Neuronal stem cell (in vitro differentiated cells): Measurements from ENCODE around the gene PTPRT.

Experiments
- DNase-seq: peaks from one replicate; pipeline ENCODE4 v3.0.0-alpha.2; 2013; ENCODE audit warnings: low spot score
- H2AFZ ChIP-seq: one replicate; pipeline ENCODE4 v1.6.1; 2013; ENCODE audit warnings: mild to moderate bottlenecking, low read length, inconsistent platforms
- H2AK5ac ChIP-seq: 2 replicates; pipeline ENCODE4 v1.6.1; 2013; ENCODE audit warnings: low read depth, mild to moderate bottlenecking, inconsistent platforms, low read length, moderate library complexity, mixed read lengths
- H2BK120ac ChIP-seq: 2 replicates; pipeline ENCODE4 v1.6.1; 2013; ENCODE audit warnings: low read depth, mild to moderate bottlenecking, inconsistent platforms, low read length, moderate library complexity, mixed read lengths
- H2BK12ac ChIP-seq: one replicate; pipeline ENCODE4 v1.6.1; 2013; ENCODE audit warnings: low read length, inconsistent platforms
- H2BK15ac ChIP-seq: 2 replicates; pipeline ENCODE4 v1.6.1; 2013; ENCODE audit warnings: mild to moderate bottlenecking, low read length, inconsistent platforms, mixed read lengths
- H2BK5ac ChIP-seq: one replicate; pipeline ENCODE4 v1.6.1; 2013; ENCODE audit warnings: inconsistent platforms, mild to moderate bottlenecking, low read length, moderate library complexity
- H3K14ac ChIP-seq: one replicate; pipeline ENCODE4 v1.6.1; 2013; ENCODE audit warnings: low read length, inconsistent platforms
- H3K18ac ChIP-seq: 2 replicates; pipeline ENCODE4 v1.6.1; 2013; ENCODE audit warnings: low read length, inconsistent platforms
- H3K23ac ChIP-seq: 2 replicates; pipeline ENCODE4 v1.6.1; 2013; ENCODE audit warnings: low read depth, mild to moderate bottlenecking, mixed read lengths, low read length, inconsistent platforms; ENCODE audit not compliant: poor library complexity
- H3K27ac ChIP-seq: replicated peaks from 3 replicates; pipeline ENCODE4 v1.5.1; 2013; ENCODE audit warnings: low read length, inconsistent platforms
- H3K27me3 ChIP-seq, 3 experiments: 2 replicates each; pipeline ENCODE4 v1.6.1; 2013; ENCODE audit warnings: low read length in 3 of 3, mild to moderate bottlenecking in 2 of 3, inconsistent platforms in 1 of 3, low read depth in 1 of 3, mixed read lengths in 1 of 3, moderate library complexity in 1 of 3; ENCODE audit not compliant: control insufficient read depth in 3 of 3, insufficient read depth in 3 of 3
- H3K36me3 ChIP-seq, 2 donors: replicated peaks in 1 of 2; 2 replicates each; pipeline ENCODE4 v1.6.1; 2013; ENCODE audit warnings: low read length in 2 of 2; ENCODE audit not compliant: control insufficient read depth in 2 of 2, insufficient read depth in 2 of 2
- H3K4ac ChIP-seq: 2 replicates; pipeline ENCODE4 v1.6.1; 2013; ENCODE audit warnings: inconsistent platforms, mild to moderate bottlenecking, low read length, moderate library complexity
- H3K4me1 ChIP-seq, 2 donors: 1 replicate in 1 of 2; 2 replicates in 1 of 2; pipeline ENCODE4 v1.6.1; 2013; ENCODE audit warnings: low read length in 2 of 2, low read depth in 1 of 2; ENCODE audit not compliant: control insufficient read depth in 2 of 2, insufficient read depth in 1 of 2
- H3K4me2 ChIP-seq: one replicate; pipeline ENCODE4 v1.6.1; 2013; ENCODE audit warnings: mild to moderate bottlenecking, low read length, inconsistent platforms; ENCODE audit not compliant: insufficient read depth, poor library complexity, severe bottlenecking
- H3K4me3 ChIP-seq, 2 donors: 2 replicates each; pipeline ENCODE4 v1.5.1; 2013; ENCODE audit warnings: low read length in 2 of 2, mild to moderate bottlenecking in 2 of 2, inconsistent platforms in 1 of 2, moderate library complexity in 1 of 2
- H3K79me1 ChIP-seq: one replicate; pipeline ENCODE4 v1.6.1; 2013; ENCODE audit warnings: low read depth, mild to moderate bottlenecking, inconsistent platforms, low read length, moderate library complexity
- H3K9ac ChIP-seq: one replicate; pipeline ENCODE4 v1.6.1; 2013; ENCODE audit warnings: mild to moderate bottlenecking, low read depth, low read length, inconsistent platforms; ENCODE audit not compliant: poor library complexity
- H3K9me3 ChIP-seq, 2 donors: replicated peaks in 1 of 2; 2 replicates each; pipeline versions ENCODE3 to v1.6.1; 2013; ENCODE audit warnings: low read length in 2 of 2, mild to moderate bottlenecking in 2 of 2, inconsistent platforms in 1 of 2, low read depth in 1 of 2, mixed read lengths in 1 of 2, moderate library complexity in 1 of 2; ENCODE audit not compliant: control insufficient read depth in 2 of 2, insufficient read depth in 1 of 2
- H4K8ac ChIP-seq: one replicate; pipeline ENCODE4 v1.6.1; 2013; ENCODE audit warnings: low read depth, mild to moderate bottlenecking, inconsistent platforms, low read length, moderate library complexity
- H4K91ac ChIP-seq: one replicate; pipeline ENCODE4 v1.6.1; 2013; ENCODE audit warnings: low read length, low read depth, mild to moderate bottlenecking, inconsistent platforms; ENCODE audit not compliant: poor library complexity
- WGBS, 2 donors: extraction: QIAGEN DNeasy Blood & Tissue Kit; methylation state at CpG; one replicate each; pipeline ENCODE4 v1.1.7; 2013; ENCODE audit warnings: missing lambda C conversion rate in 2 of 2, mixed read lengths in 1 of 2; ENCODE audit not compliant: insufficient read length in 2 of 2, insufficient replicate concordance in 1 of 2; ENCODE audit errors: extremely low coverage in 2 of 2; 5-methylcytosine and 5-hydroxymethylcytosine counted together

The PTPRT gene

GRCh38 chr20:43188861-43189553 is 699 bp downstream of the PTPRT start:
- H2BK15ac ChIP-seq = no peak overlapping the region
- no peak overlapping the region for H2AK5ac ChIP-seq
- no peak overlapping the region for H2AFZ ChIP-seq
- H3K27me3 ChIP-seq = peaks cover 17 to 43% (median 39%) of the 10 kb centered on the region in 3 experiments
- no peaks in the 10 kb centered on the region for H3K9me3 ChIP-seq
- H4K8ac ChIP-seq = no peak overlapping the region
- peaks cover 0 to 11% of the 10 kb centered on the region in 2 donors for H3K4me1 ChIP-seq
- no peaks in the 10 kb centered on the region for H3K36me3 ChIP-seq
- H3K9ac ChIP-seq = no peak overlapping the region
- no peak overlapping the region for H4K91ac ChIP-seq
- no peaks in the 10 kb centered on the region for H3K79me1 ChIP-seq
- no peak overlapping the region for H2BK120ac ChIP-seq
- no CpG with 5 or more reads among the region's 64 CpGs for WGBS, 2 donors
- H3K27ac ChIP-seq = no peak overlapping the region
- no peak for DNase-seq
- no peak overlapping the region for H2BK12ac ChIP-seq
- peak overlapping the region; percentile 99 for H3K4me2 ChIP-seq
- H3K23ac ChIP-seq = peak overlapping the region; percentile 39
- no peak overlapping the region for H2BK5ac ChIP-seq
- H3K14ac ChIP-seq = no peak overlapping the region
- peak overlapping the region in 1 of 2 donors; percentile 76 for H3K4me3 ChIP-seq
- no peak overlapping the region for H3K4ac ChIP-seq
- peak overlapping the region; percentile 45 for H3K18ac ChIP-seq

- peaks cover 17 to 39% (median 38%) of the 10 kb centered on the region in 3 experiments for H3K27me3 ChIP-seq
- H3K18ac ChIP-seq = no peak overlapping the region
- H2AK5ac ChIP-seq = no peak overlapping the region
- no peak overlapping the region for H2BK12ac ChIP-seq
- H3K27ac ChIP-seq = no peak overlapping the region
- H3K14ac ChIP-seq = no peak overlapping the region
- H3K4me1 ChIP-seq = peaks cover 0 to 11% of the 10 kb centered on the region in 2 donors
- no peak overlapping the region for H2BK120ac ChIP-seq
- peak overlapping the region; percentile 3 for H3K9ac ChIP-seq
- H3K4me2 ChIP-seq = peak overlapping the region; percentile 99
- no peaks in the 10 kb centered on the region for H3K9me3 ChIP-seq
- WGBS, 2 donors = no CpG with 5 or more reads among the region's 16 CpGs
- H3K36me3 ChIP-seq = no peaks in the 10 kb centered on the region
- DNase-seq = no peak
- no peak overlapping the region for H3K23ac ChIP-seq
- H4K8ac ChIP-seq = no peak overlapping the region
- no peak overlapping the region for H2BK15ac ChIP-seq
- H3K4me3 ChIP-seq = no peak overlapping the region
- no peak overlapping the region for H3K4ac ChIP-seq
- no peak overlapping the region for H2AFZ ChIP-seq
- no peaks in the 10 kb centered on the region for H3K79me1 ChIP-seq
- H4K91ac ChIP-seq = no peak overlapping the region
- no peak overlapping the region for H2BK5ac ChIP-seq
Measured at GRCh38 chr20:43188234-43188653, 1.5 kb downstream of the PTPRT start.

GRCh38 chr20:43187476-43188233 is 2.1 kb downstream of the PTPRT start:
- Histone ChIP-seq H2BK5ac (no peak overlapping the region), H3K4me3 (no peak overlapping the region)

GRCh38 chr20:43186312-43186711 is 3.4 kb downstream of the PTPRT start:
- Histone ChIP-seq H3K9me3 (peaks cover 0 to 2% of the 10 kb centered on the region in 2 donors), H3K14ac (no peak overlapping the region), H3K27ac (no peak overlapping the region), H2AK5ac (no peak overlapping the region), H3K9ac (no peak overlapping the region), H2BK15ac (no peak overlapping the region), H3K4me1 (peaks cover 0 to 11% of the 10 kb centered on the region in 2 donors), H4K91ac (no peak overlapping the region), H3K36me3 (no peaks in the 10 kb centered on the region), H2BK12ac (no peak overlapping the region), H3K4ac (no peak overlapping the region), H3K4me2 (no peak overlapping the region), H2AFZ (no peak overlapping the region), H3K27me3 (peaks cover 17 to 34% (median 31%) of the 10 kb centered on the region in 3 experiments), H3K4me3 (no peak overlapping the region), H2BK120ac (no peak overlapping the region), H2BK5ac (no peak overlapping the region), H3K79me1 (no peaks in the 10 kb centered on the region), H3K18ac (no peak overlapping the region), H3K23ac (no peak overlapping the region), H4K8ac (no peak overlapping the region)
- no CpG with 5 or more reads among the region's 9 CpGs for WGBS, 2 donors
- no peak for DNase-seq

More at GRCh38 chr20:43187476-43188233, 2.1 kb downstream of the PTPRT start:
- Histone ChIP-seq H3K14ac (no peak overlapping the region), H3K79me1 (no peaks in the 10 kb centered on the region), H2BK15ac (no peak overlapping the region), H3K4me2 (no peak overlapping the region), H3K9me3 (no peaks in the 10 kb centered on the region), H3K4ac (no peak overlapping the region), H2BK12ac (no peak overlapping the region), H3K23ac (no peak overlapping the region), H2AFZ (no peak overlapping the region), H3K36me3 (no peaks in the 10 kb centered on the region), H3K27ac (no peak overlapping the region), H2BK120ac (no peak overlapping the region), H2AK5ac (no peak overlapping the region), H4K91ac (no peak overlapping the region), H3K4me1 (peaks cover 0 to 11% of the 10 kb centered on the region in 2 donors), H3K9ac (no peak overlapping the region), H4K8ac (no peak overlapping the region), H3K27me3 (peaks cover 17 to 39% (median 38%) of the 10 kb centered on the region in 3 experiments), H3K18ac (no peak overlapping the region)
- WGBS, 2 donors = no CpG with 5 or more reads among the region's 24 CpGs
- peak; percentile 70 for DNase-seq
